ENCODE results near the gene ZNF532.
A peak's percentile ranks its signal among the peaks of the same experiment; 100 is the strongest.

Gene ZNF532

DNA sequence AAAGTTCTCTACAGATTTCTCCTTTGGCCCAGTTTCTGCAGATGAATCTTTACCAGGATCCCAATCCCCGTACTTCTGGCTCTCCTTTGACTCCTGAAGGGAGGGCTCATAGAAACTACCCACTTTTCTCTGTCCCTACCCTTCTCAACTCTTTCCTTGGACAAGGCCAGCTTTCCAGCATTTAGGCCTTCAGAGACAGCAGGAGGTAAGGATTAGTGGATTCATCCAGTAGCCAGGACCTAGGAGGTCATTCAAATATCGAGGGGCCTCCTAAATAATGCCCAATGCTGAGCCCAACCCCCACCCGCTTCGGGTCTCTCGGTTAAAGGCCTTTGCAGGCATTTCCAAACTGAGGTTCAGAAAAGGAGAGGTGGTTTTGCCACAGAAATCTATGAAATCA lies 4.8 kb upstream of the ZNF532 start:
- no peak overlapping the region for H3K4me3 Mint-ChIP-seq
- peaks cover 36% of the 10 kb centered on the region for H3K27me3 Mint-ChIP-seq
- peaks cover 29% of the 10 kb centered on the region for H3K4me1 Mint-ChIP-seq (ENCODE audit: low read depth)
- no peak overlapping the region for H3K27ac Mint-ChIP-seq
- no peaks in the 10 kb centered on the region for H3K9me3 Mint-ChIP-seq
- H3K36me3 Mint-ChIP-seq (ENCODE audit: low read depth) = no peaks in the 10 kb centered on the region
- intact Hi-C loops (cut with micrococcal nuclease) = no loop called here

DNA sequence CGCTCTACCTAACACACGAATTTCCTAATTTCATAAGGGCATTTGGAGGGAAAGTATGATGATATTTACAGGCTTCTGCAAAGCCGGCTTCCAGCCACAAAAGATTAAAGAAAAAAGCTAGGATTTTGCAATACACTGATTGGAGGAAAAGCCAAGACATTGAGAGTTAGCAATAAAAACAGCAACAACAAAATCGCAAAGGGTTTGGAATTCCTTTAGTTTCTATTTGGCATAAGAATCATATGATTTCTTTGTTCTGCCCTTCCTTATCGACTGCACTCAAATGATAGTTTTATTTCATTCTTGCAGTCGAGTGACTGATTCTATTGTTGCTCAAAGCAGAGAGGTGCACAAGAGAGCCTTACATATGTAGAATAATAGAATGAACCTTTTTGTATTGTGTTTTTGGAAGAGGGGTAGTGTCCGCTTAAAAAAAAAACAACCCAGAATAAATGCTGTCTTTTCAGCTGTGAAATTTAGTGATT lies 3.9 kb upstream of the ZNF532 start:
- intact Hi-C loops (cut with micrococcal nuclease) = no loop called here
- H3K27me3 Mint-ChIP-seq = peaks cover 41% of the 10 kb centered on the region

DNA sequence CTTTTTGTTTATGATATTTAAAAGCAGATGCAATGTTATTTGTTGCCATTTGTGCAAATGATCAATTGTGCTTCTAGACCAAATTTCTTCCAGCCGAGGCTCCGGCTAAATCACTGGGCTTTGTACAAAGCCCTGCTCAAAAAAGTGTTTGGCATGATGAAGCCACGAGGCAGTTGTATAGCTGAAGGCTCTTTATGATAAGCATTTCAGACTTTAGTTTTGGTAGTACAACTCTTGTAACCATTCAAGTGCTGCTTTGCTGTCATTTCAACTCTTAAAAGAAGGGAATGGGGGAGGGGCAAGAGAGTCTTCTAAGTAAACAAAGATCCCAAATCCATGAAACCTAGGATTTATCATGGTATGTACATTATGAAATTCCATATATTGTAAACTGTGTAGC lies 3.3 kb upstream of the ZNF532 start:
- Mint-ChIP-seq H3K27ac (no peak overlapping the region), H3K4me3 (no peak overlapping the region), H3K4me1 (ENCODE audit: low read depth) (peaks cover 35% of the 10 kb centered on the region), H3K27me3 (peaks cover 41% of the 10 kb centered on the region), H3K36me3 (ENCODE audit: low read depth) (peaks cover 10% of the 10 kb centered on the region), H3K9me3 (no peaks in the 10 kb centered on the region)
- intact Hi-C loops (cut with micrococcal nuclease) = no loop called here

More for the DNA sequence above, 3.9 kb upstream of the ZNF532 start:
- Mint-ChIP-seq H3K36me3 (ENCODE audit: low read depth) (peaks cover 7% of the 10 kb centered on the region), H3K4me1 (ENCODE audit: low read depth) (peaks cover 29% of the 10 kb centered on the region), H3K4me3 (no peak overlapping the region), H3K9me3 (no peaks in the 10 kb centered on the region), H3K27ac (no peak overlapping the region)

DNA sequence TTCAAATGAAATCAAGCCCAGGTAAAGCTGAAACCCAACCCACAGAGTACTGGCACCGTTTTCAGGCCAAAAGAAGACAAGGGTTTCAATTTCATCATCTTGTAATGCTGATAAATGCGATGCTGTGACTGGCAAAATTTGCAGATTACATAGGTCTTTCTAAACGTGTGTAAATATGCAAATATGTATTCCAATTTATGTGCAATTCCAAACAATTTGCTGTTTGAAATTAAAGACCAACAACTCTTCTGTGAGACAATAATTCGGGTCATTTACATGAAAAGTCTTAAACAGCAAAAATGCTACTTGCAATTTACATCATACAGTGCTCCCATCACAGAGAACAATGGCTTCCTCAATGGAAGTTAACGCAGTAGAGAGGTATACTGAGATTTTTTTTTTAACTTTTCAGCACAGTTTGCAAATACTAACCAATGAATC lies 2.8 kb upstream of the ZNF532 start:
- H3K27me3 Mint-ChIP-seq = peaks cover 43% of the 10 kb centered on the region
- intact Hi-C loops (cut with micrococcal nuclease) = no loop called here
- H3K36me3 Mint-ChIP-seq (ENCODE audit: low read depth) = peaks cover 10% of the 10 kb centered on the region
- H3K4me3 Mint-ChIP-seq = no peak overlapping the region
- peaks cover 35% of the 10 kb centered on the region for H3K4me1 Mint-ChIP-seq (ENCODE audit: low read depth)
- H3K9me3 Mint-ChIP-seq = no peaks in the 10 kb centered on the region
- no peak overlapping the region for H3K27ac Mint-ChIP-seq

DNA sequence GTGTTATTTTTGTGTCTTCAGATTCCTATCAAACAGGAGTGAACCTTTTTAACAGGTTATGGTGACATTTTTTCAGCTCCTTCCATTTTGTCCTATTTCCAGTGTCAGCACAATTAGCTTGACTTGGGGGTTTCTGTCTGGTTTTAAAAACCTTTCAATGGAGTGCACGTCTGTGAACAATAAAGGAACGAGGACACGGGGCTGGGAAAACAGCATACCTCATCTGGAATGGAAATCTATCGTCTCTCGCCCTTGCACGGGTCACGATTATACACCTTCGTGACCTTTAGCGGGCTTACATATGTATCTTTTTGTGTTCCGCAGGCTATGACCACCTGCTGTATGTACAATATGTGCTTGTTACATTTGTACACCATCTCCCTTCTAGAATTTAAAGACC lies 2.3 kb upstream of the ZNF532 start:
- Mint-ChIP-seq H3K4me1 (ENCODE audit: low read depth) (peaks cover 35% of the 10 kb centered on the region), H3K27me3 (peaks cover 46% of the 10 kb centered on the region), H3K4me3 (no peak overlapping the region), H3K9me3 (no peaks in the 10 kb centered on the region), H3K27ac (peak overlapping the region; percentile 74), H3K36me3 (ENCODE audit: low read depth) (peaks cover 10% of the 10 kb centered on the region)
- intact Hi-C loops (cut with micrococcal nuclease) = no loop called here

DNA sequence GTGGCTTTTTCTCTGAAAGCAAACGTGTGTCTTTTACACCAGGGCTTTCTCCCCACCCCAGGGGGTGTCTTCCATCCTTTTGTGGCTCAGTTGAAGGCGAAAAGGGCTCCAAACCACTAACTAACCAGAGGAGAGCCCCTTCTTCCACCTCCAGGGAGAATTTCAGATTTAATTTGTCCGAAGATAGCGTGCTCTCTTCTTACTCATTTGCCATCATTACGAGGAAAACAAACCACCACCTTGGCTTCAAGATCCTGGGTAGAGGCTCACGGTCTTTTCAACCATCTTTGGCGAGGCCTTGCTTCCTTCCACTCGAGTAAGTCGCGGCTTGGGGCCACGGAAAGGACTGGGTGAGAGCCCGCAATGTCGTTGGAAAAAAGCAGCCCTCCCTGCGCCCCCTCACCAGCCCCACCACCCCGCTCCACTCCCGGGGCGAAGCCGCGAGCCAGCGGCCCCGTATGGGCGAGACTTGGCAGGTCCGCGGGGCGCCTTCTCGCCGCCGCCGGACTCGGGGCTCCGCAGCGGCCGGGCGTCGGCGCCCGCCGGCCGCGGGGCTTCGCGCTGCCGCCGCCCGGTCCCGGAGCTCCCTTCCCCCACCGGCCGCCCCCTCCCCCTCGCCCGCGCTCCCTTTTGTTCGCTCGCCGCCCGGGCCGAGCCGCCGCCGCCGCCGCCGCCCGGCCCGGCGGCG lies 1.7 kb upstream of the ZNF532 start:
- intact Hi-C loops (cut with micrococcal nuclease) = no loop called here
- peaks cover 35% of the 10 kb centered on the region for H3K4me1 Mint-ChIP-seq (ENCODE audit: low read depth)
- H3K27me3 Mint-ChIP-seq = peaks cover 51% of the 10 kb centered on the region

DNA sequence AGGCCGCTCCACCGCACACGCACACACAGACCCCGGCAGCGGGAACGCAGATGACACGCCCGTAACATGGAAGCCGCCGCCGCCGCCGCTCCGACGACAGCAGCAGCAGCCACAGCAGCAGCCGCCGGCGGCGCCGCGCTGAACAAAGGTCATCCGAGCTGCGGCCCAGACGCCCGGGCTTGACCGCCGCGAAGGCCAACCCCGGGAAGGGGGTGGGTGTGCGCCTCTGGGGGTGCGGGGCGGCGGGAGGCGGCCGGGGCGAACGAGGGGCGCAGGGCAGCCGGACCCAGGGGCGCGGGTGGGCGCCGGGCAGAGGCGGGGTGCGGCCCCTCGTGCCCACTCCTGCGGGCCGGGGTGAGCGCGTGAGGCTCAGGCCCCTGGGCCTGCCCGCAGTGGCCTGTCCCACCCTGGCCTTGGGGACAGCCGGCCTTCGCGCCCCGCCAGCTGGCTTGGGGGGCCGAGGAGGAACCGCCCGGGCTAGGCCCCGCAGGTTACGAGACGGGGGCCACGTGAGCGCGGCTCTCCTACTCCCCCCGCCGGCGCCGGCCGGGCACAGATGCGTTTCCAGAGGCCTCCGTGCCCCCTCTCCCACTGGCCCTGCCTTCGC lies 1.0 kb upstream of the ZNF532 start:
- Mint-ChIP-seq H3K27ac (peak overlapping the region; percentile 74), H3K4me1 (ENCODE audit: low read depth) (peaks cover 32% of the 10 kb centered on the region), H3K4me3 (peak overlapping the region; percentile 67), H3K36me3 (ENCODE audit: low read depth) (peaks cover 21% of the 10 kb centered on the region), H3K27me3 (peaks cover 47% of the 10 kb centered on the region), H3K9me3 (no peaks in the 10 kb centered on the region)
- intact Hi-C loops (cut with micrococcal nuclease) = no loop called here

More for the DNA sequence above, 1.7 kb upstream of the ZNF532 start:
- peaks cover 14% of the 10 kb centered on the region for H3K36me3 Mint-ChIP-seq (ENCODE audit: low read depth)
- peak overlapping the region; percentile 41 for H3K4me3 Mint-ChIP-seq
- H3K9me3 Mint-ChIP-seq = no peaks in the 10 kb centered on the region
- peak overlapping the region; percentile 74 for H3K27ac Mint-ChIP-seq

DNA sequence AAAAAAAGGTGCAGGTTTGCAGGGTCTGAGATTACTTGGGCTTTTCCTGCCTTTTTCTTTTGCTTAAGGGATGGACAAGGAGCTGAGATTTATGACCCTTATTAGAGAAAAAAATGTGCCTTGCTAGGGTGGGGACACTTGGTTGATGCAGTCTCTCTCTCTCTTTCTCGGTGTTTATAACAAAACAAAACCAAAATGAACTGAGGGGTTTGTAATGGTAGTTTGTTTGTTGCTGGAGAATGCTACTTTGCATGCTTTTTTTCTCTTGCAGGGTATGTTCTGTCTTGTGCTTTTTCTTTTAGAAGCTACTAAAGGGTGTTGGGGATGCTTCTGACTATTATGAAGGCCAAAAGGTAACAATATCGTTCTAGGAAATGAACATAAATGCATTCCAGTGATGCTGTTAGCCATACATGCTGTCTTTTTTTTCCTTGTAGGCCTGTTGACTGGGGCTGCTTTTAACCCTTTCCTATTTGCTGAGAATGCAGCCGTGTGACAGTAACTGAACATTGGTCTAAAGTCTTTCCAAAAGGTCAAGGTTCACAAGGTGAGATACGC lies 435 bp downstream of the ZNF532 start:
- intact Hi-C loops (cut with micrococcal nuclease) = no loop called here

DNA sequence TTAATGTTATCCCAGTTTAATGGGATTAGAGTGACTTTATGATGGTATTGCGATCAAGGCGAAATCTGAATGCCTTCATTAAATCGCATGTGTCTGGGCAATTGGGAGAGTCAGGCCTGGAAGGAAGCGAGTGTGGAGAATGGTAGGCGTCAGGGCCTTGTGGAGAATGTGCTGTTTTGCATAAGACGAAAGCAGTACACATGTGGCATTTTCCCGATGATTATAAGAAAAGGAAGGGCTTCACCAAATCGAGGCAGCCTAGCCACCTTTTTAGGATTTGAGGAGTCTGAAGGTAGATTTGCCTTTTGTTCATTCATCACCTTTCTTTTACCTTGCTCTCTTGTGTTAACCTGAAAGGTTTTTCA lies 1.0 kb downstream of the ZNF532 start:
- Mint-ChIP-seq H3K9me3 (no peaks in the 10 kb centered on the region), H3K4me3 (no peak overlapping the region), H3K4me1 (ENCODE audit: low read depth) (peaks cover 30% of the 10 kb centered on the region), H3K27me3 (peaks cover 45% of the 10 kb centered on the region), H3K27ac (no peak overlapping the region), H3K36me3 (ENCODE audit: low read depth) (peaks cover 35% of the 10 kb centered on the region)
- intact Hi-C loops (cut with micrococcal nuclease) = no loop called here

More for the DNA sequence above, 435 bp downstream of the ZNF532 start:
- Mint-ChIP-seq H3K27ac (peak overlapping the region; percentile 74), H3K36me3 (ENCODE audit: low read depth) (peaks cover 31% of the 10 kb centered on the region), H3K27me3 (peaks cover 42% of the 10 kb centered on the region), H3K4me3 (no peak overlapping the region), H3K4me1 (ENCODE audit: low read depth) (peaks cover 24% of the 10 kb centered on the region), H3K9me3 (no peaks in the 10 kb centered on the region)

DNA sequence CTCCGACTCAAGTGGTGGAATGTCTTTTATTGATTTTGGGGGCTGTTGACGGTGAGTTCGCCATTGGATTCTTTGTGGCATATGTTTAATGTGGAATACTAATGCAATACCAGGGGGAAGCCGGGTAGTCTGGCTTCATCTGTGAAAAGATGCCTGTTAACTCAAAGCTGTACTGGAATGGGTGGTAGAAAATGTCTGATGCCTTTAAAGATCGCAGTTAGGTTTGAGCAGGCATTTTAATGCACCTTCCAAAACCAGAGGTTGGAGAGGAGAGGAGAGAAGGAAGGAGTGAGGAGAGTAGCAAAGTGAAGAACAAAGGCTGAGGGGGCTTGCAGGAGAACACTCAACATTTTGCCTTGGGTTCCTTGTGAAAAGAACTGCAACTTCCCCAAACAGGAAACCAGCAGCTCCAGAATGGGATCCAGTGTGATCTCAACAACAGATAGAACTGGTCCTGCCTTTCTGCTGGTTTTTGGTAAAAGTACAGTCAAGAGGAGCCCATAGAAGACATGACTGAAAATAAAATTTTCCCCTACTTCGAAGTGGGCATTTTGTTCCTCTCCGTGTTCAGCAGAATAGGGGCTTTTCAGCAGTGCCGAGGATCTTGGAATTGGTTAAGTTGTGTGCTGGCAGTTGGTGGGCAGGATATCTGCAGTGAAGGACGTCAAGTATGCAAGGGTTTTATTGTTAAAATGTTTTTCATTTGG lies 1.5 kb downstream of the ZNF532 start:
- Mint-ChIP-seq H3K27ac (no peak overlapping the region), H3K27me3 (peaks cover 43% of the 10 kb centered on the region), H3K36me3 (ENCODE audit: low read depth) (peaks cover 35% of the 10 kb centered on the region), H3K4me1 (ENCODE audit: low read depth) (peaks cover 35% of the 10 kb centered on the region), H3K9me3 (no peaks in the 10 kb centered on the region), H3K4me3 (no peak overlapping the region)
- intact Hi-C loops (cut with micrococcal nuclease) = no loop called here

DNA sequence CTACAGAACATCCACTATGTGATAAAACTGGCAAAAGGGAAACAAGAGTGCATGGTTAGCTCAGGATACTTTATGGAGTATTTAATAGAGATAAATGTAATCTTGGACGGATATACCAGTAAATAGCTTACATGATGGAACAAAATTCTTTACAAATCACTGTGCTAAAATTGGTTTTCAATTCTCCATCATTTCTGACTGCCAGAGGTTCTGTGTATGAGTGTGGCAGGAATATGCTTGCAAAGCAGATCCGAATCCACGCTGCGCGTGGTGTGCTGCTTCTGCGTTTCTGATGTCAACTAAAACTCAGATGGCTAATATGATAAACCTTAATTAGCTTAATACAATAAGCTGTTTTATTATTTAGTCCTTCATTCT lies 2.1 kb downstream of the ZNF532 start:
- Mint-ChIP-seq H3K9me3 (no peaks in the 10 kb centered on the region), H3K4me3 (no peak overlapping the region), H3K27me3 (peaks cover 39% of the 10 kb centered on the region), H3K27ac (no peak overlapping the region), H3K36me3 (ENCODE audit: low read depth) (peaks cover 35% of the 10 kb centered on the region), H3K4me1 (ENCODE audit: low read depth) (peaks cover 40% of the 10 kb centered on the region)
- intact Hi-C loops (cut with micrococcal nuclease) = no loop called here

DNA sequence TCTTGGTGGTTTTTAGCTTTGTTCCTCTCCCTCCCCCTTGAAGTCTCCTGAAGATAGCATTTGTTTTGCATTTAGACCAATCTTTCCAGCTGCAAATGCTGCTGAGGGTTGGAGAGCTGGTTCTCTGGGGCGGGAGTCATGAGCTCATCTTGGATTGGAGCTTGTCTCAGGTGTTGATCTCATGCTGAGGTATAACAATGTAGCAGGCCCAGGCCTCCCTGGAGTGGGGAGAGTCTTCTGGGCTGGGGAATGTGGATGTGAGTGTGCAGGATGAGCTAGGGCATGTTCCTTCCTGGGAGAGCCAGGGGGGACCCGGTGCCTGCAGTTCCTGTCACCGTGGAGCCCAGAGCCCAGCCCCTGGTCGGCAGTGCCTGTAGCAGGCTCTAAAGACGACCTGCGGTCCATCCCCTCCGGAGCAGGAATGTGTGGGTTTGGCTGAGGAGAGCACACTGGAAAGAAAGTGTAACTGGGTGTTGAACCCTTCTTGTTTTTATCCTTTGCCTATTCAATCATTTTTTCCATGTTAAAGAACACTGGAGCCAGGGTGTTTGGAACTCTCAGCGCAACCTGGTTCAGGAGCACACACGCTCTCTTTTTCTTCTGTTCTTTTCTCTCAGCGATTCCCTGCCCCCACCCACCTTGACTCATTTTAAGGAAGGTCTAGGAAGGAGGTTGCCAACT lies 2.7 kb downstream of the ZNF532 start:
- peaks cover 35% of the 10 kb centered on the region for H3K36me3 Mint-ChIP-seq (ENCODE audit: low read depth)
- peaks cover 37% of the 10 kb centered on the region for H3K27me3 Mint-ChIP-seq
- intact Hi-C loops (cut with micrococcal nuclease) = no loop called here
- H3K4me1 Mint-ChIP-seq (ENCODE audit: low read depth) = peaks cover 40% of the 10 kb centered on the region
- H3K9me3 Mint-ChIP-seq = no peaks in the 10 kb centered on the region
- H3K27ac Mint-ChIP-seq = no peak overlapping the region
- H3K4me3 Mint-ChIP-seq = no peak overlapping the region

DNA sequence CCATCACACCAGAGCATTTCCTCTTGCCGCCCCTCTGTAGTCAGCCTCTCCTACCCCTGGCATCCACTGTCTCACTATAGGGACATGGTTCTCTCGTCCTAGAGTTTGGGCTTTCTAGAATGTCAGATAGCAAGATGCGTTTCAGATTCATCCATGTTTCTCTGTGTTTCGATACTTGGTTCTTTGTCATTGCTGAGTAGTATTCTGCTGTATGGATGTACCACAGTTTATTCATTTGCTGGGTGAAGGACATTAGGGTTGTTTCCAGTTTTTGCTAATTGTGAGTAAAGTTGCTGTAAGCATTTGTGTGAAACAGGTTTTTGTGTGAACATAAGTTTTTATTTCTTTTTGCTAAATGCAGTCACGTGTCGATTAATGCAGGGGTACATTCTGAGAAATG lies 3.8 kb downstream of the ZNF532 start:
- Mint-ChIP-seq H3K27ac (no peak overlapping the region), H3K27me3 (peaks cover 32% of the 10 kb centered on the region), H3K4me1 (ENCODE audit: low read depth) (peaks cover 35% of the 10 kb centered on the region), H3K36me3 (ENCODE audit: low read depth) (peaks cover 40% of the 10 kb centered on the region), H3K4me3 (no peak overlapping the region), H3K9me3 (no peaks in the 10 kb centered on the region)
- intact Hi-C loops (cut with micrococcal nuclease) = no loop called here
